ENCODE results near the gene FAM89B.
A peak's percentile ranks its signal among the peaks of the same experiment; 100 is the strongest.

The FAM89B gene

GRCh38 chr11:65592858-65593517 lies 20.6 kb downstream of the FAM89B start:
- TF ChIP-seq CTCF (IDR thresholded peaks at IDR 0.05; ENCODE audit: low read depth, low read length) = no peak
- Histone ChIP-seq H3K27ac (no peak overlapping the region), H3K9me3 (ENCODE audit: severe bottlenecking) (no peaks in the 10 kb centered on the region), H3K4me3 (ENCODE audit: low read depth, low read length) (no peak overlapping the region), H3K27me3 (ENCODE audit: insufficient read depth, low read depth, severe bottlenecking) (no peaks in the 10 kb centered on the region), H3K36me3 (peaks cover 11% of the 10 kb centered on the region)
- no peak for DNase-seq

GRCh38 chr11:65593518-65594414 lies 21.4 kb downstream of the FAM89B start:
- TF ChIP-seq CTCF (IDR thresholded peaks at IDR 0.05; ENCODE audit: low read depth, low read length) = peak; percentile 86

GRCh38 chr11:65595131-65595530 lies 22.8 kb downstream of the FAM89B start:
- no peak overlapping the region for H3K4me3 ChIP-seq (ENCODE audit: low read depth, low read length)
- H3K9me3 ChIP-seq (ENCODE audit: severe bottlenecking) = no peaks in the 10 kb centered on the region
- no peak overlapping the region for H3K27ac ChIP-seq
- no peak for TF ChIP-seq CTCF (IDR thresholded peaks at IDR 0.05; ENCODE audit: low read depth, low read length)
- DNase-seq = no peak
- no peaks in the 10 kb centered on the region for H3K27me3 ChIP-seq (ENCODE audit: insufficient read depth, low read depth, severe bottlenecking)
- H3K36me3 ChIP-seq = peaks cover 16% of the 10 kb centered on the region

More at GRCh38 chr11:65593518-65594414, 21.4 kb downstream of the FAM89B start:
- Histone ChIP-seq H3K36me3 (peaks cover 16% of the 10 kb centered on the region), H3K9me3 (ENCODE audit: severe bottlenecking) (no peaks in the 10 kb centered on the region), H3K27ac (no peak overlapping the region), H3K27me3 (ENCODE audit: insufficient read depth, low read depth, severe bottlenecking) (no peaks in the 10 kb centered on the region), H3K4me3 (ENCODE audit: low read depth, low read length) (no peak overlapping the region)
- DNase-seq = peak; percentile 57

GRCh38 chr11:65595543-65596281 lies 23.4 kb downstream of the FAM89B start, which contains the start of gene KCNK7:
Gene KCNK7 (minus strand): TSS chr11:65595800. CDS start chr11:65595772, 28 bp downstream.
- peaks cover 13% of the 10 kb centered on the region for H3K36me3 ChIP-seq
- no peaks in the 10 kb centered on the region for H3K27me3 ChIP-seq (ENCODE audit: insufficient read depth, low read depth, severe bottlenecking)
- H3K4me3 ChIP-seq (ENCODE audit: low read depth, low read length) = no peak within 1 kb of the TSS
- H3K9me3 ChIP-seq (ENCODE audit: severe bottlenecking) = no peaks in the 10 kb centered on the region
- no peak for TF ChIP-seq CTCF (IDR thresholded peaks at IDR 0.05; ENCODE audit: low read depth, low read length)
- no peak for DNase-seq
- H3K27ac ChIP-seq = no peak within 1 kb of the TSS

- Histone ChIP-seq H3K9me3 (ENCODE audit: severe bottlenecking) (no peaks in the 10 kb centered on the region), H3K27me3 (ENCODE audit: insufficient read depth, low read depth, severe bottlenecking) (no peaks in the 10 kb centered on the region), H3K36me3 (peaks cover 12% of the 10 kb centered on the region), H3K4me3 (ENCODE audit: low read depth, low read length) (no peak overlapping the region), H3K27ac (no peak overlapping the region)
- no peak for DNase-seq
- TF ChIP-seq CTCF (IDR thresholded peaks at IDR 0.05; ENCODE audit: low read depth, low read length) = no peak
Measured at GRCh38 chr11:65596520-65596919, 24.2 kb downstream of the FAM89B start.

Measured in WERI-Rb-1 (cell line).